Psoas muscle (tissue), 8 donors: ENCODE measurements around the gene FLT3LG. TPM values are rescaled to one million over a fixed set of nuclear protein-coding genes. Genes with fewer than 3 reads are reported as not detected.

ENCODE experiments used
- ATAC-seq, 4 donors: fragments of 200-7000 bp; cut with Tn5 transposase; one replicate each; pipeline ENCODE4 v1.9.1; 2020; ENCODE audit warnings: moderate library complexity in 3 of 4, mild to moderate bottlenecking in 2 of 4
- DNase-seq, 2 donors: peaks; one replicate each; pipeline ENCODE4 v3.0.0-alpha.2; 2020
- H3K27ac ChIP-seq: fragments of 200-600 bp; one replicate; pipeline ENCODE4 v1.8.0; 2022
- H3K27me3 ChIP-seq, 3 donors: fragments of 200-600 bp in 1 of 3; one replicate each; pipeline versions ENCODE4 v1.6.1 to v1.8.0; 2013 to 2022; ENCODE audit warnings: low read length in 2 of 3, mild to moderate bottlenecking in 2 of 3, moderate library complexity in 1 of 3; ENCODE audit not compliant: insufficient read depth in 3 of 3
- H3K36me3 ChIP-seq, 2 donors: fragments of 200-600 bp in 1 of 2; one replicate each; pipeline versions ENCODE4 v1.6.1 to v1.8.0; 2013 to 2022; ENCODE audit warnings: low read depth in 1 of 2, mild to moderate bottlenecking in 1 of 2, moderate library complexity in 1 of 2; ENCODE audit not compliant: insufficient read depth in 1 of 2
- H3K4me1 ChIP-seq: fragments of 200-600 bp; one replicate; pipeline ENCODE4 v1.8.0; 2022
- H3K4me3 ChIP-seq: fragments of 200-600 bp; one replicate; pipeline ENCODE4 v1.8.0; 2022; ENCODE audit warnings: mild to moderate bottlenecking
- H3K9me3 ChIP-seq: fragments of 200-600 bp; one replicate; pipeline ENCODE4 v1.8.0; 2022
- WGBS, 3 donors: extraction: QIAGEN DNeasy Blood & Tissue Kit; methylation state at CpG; one replicate each; pipeline versions ENCODE4 v1.1.6 to v1.1.7; 2013; 5-methylcytosine and 5-hydroxymethylcytosine counted together
- intact Hi-C, 2 donors: fragments of 100-400 bp; cut with DNase I; formaldehyde crosslinking; loops; one replicate each; pipeline versions ENCODE4 v1.11.0 to v1.14.2; 2022
- polyA plus RNA-seq, 3 donors: library from polyadenylated mRNA; stranded (reverse); fragments of 200-250 nt; gene quantifications; one replicate each; pipeline ENCODE4 v1.2.3, GENCODE V29; 2013
- total RNA-seq, 4 donors: library from RNA; stranded (reverse); fragmentation: NEBNext Ultra II Directional in 2 of 4; extraction: Animal tissue kit (Norgen Biotek cat#: 25700) in 2 of 4; gene quantifications; one replicate each; pipeline versions ENCODE4 v1.2.1 to v1.2.4, GENCODE V29; 2021 to 2023
- TF ChIP-seq, protein P1 (sequence below): fragments of 200-600 bp; IDR thresholded peaks from one replicate; pipeline ENCODE4 v1.8.0; 2022; ENCODE audit warnings: antibody characterized with exemption
- donor health status: healthy with polysubstance abuse.
- donor health status: DM: no; HTN: no; CAD: no; lungs with moderate emphysema.
- donor health status: Bipolar disorder and iron deficiency.
- donor health status: healthy.
- donor health status: DM: yes; HTN: yes; CAD: no.
- donor health status: DM: no; HTN: no; CAD: no.
- donor health status: DM: no; HTN: no; CAD: no.
- donor health status: DM: yes; HTN: yes; CAD: no.

The FLT3LG gene
- total and polyA plus RNA-seq, 7 donors: 1.9 to 4.5 (median 2.9) TPM

DNA sequence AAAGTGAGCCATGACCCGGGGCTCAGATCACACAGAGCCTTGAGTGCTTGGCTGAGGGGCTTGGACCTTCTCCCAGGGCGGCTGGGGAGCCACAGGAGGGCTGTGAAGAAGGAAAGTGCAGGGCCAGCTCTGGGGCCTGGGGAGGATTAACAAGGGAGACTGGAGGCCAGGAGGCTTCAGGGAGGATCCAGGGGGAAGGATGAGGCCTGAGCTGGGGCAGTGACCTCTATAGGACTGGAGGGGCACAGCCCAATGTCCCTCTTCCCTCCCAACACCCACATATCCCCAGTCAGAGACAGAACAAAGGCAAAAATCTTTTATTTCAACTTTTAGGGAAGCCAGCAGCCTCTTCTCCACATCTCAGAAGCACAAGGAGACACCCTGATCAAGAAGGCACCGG, 28.0 kb upstream of the FLT3LG start:
- H3K9me3 ChIP-seq: no peaks in the 10 kb centered on the region
- TF ChIP-seq, protein P1, sequence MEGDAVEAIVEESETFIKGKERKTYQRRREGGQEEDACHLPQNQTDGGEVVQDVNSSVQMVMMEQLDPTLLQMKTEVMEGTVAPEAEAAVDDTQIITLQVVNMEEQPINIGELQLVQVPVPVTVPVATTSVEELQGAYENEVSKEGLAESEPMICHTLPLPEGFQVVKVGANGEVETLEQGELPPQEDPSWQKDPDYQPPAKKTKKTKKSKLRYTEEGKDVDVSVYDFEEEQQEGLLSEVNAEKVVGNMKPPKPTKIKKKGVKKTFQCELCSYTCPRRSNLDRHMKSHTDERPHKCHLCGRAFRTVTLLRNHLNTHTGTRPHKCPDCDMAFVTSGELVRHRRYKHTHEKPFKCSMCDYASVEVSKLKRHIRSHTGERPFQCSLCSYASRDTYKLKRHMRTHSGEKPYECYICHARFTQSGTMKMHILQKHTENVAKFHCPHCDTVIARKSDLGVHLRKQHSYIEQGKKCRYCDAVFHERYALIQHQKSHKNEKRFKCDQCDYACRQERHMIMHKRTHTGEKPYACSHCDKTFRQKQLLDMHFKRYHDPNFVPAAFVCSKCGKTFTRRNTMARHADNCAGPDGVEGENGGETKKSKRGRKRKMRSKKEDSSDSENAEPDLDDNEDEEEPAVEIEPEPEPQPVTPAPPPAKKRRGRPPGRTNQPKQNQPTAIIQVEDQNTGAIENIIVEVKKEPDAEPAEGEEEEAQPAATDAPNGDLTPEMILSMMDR: no peak
- no peak for ATAC-seq
- no peak overlapping the region for H3K27ac ChIP-seq
- no peak for DNase-seq
- peaks cover 0 to 11% (median 4%) of the 10 kb centered on the region in 3 donors for H3K27me3 ChIP-seq
- H3K4me1 ChIP-seq: peaks cover 14% of the 10 kb centered on the region
- peaks cover 0 to 35% of the 10 kb centered on the region in 2 donors for H3K36me3 ChIP-seq
- WGBS, 3 donors: 66 to 79% (median 76%) methylated on average over 3 of the region's 3 CpGs
- H3K4me3 ChIP-seq: no peak overlapping the region
- intact Hi-C loops: no loop called here

DNA sequence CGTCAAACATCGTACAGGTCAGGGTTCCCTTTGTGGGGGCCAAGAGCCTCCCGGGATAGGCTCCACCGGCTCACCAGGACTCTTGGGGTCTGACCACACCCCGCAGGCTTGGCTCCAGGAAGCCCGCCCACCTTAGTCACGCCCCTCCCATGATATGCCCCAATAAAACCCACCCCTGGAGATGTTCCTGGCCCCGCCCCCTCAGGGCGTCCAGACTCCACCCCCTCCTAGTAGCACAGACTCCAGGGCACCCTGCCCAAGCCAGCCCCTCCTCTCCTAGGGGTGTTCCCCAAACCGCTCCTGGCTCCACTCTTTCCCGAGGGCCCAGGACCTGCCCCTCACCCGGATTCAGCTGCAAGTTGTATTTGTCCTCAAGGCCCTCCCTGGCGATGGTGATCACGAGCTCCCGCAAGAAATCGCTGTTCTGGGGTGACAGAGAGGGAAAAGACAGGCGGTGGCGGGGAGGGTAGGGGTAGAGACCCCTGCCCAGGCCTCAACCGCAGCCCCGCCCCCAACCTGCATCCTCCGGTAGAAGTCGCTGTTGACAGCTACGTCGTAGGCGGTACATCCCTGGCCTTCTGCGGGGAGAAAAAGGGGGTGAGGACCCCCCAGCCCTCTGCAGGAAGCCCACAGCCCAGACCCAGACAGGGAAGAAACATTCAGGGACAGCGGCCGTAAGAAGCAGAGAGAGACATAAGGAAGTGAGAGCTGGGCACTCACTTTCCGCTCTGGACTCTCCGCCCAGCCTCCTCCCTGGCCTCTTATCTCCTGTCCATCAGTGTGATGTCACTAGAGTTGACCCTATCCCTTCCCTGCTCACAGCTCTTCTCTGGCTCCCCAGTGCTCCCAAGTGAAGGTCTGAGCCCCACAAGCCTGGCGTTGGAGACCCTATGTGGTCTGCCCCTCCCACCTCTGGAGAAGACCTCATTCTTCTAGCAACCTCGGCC, 26.3 kb upstream of the FLT3LG start:
- no peak overlapping the region for H3K27ac ChIP-seq
- DNase-seq (peak; percentile 60 to 88), ATAC-seq (no peak)
- no peak overlapping the region for H3K4me3 ChIP-seq
- intact Hi-C loops: no loop called here
- no peaks in the 10 kb centered on the region for H3K27me3 ChIP-seq
- H3K9me3 ChIP-seq: no peaks in the 10 kb centered on the region
- peaks cover 14% of the 10 kb centered on the region for H3K4me1 ChIP-seq
- 66 to 73% (median 71%) methylated on average over 32 of the region's 32 CpGs for WGBS, 3 donors
- TF ChIP-seq, protein P1: no peak
- H3K36me3 ChIP-seq: peaks cover 0 to 35% of the 10 kb centered on the region in 2 donors

DNA sequence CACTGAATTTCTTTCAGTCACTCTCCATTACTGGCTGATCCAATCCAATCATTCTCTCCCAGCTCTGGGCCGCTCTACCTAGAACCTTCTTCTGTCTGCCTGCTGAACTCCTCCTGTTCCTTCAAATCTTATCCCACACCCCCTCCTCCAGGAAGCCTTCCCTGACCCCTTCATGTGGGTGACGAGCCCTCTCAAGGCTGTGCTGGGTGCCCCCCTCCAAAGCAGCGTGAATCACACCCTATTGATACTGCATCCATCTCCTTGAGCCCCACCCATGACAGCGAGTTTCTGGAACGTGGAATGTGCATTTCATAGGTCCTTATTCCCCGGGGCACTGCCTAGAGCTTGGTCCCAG, 25.6 kb upstream of the FLT3LG start:
- DNase-seq (no peak), ATAC-seq (no peak)
- no peak overlapping the region for H3K4me3 ChIP-seq
- TF ChIP-seq, protein P1: no peak
- no peak overlapping the region for H3K27ac ChIP-seq
- H3K36me3 ChIP-seq: peaks cover 0 to 35% of the 10 kb centered on the region in 2 donors
- intact Hi-C loops: no loop called here
- H3K4me1 ChIP-seq: peaks cover 14% of the 10 kb centered on the region
- H3K27me3 ChIP-seq: no peaks in the 10 kb centered on the region
- H3K9me3 ChIP-seq: no peaks in the 10 kb centered on the region
- 90 to 94% (median 91%) methylated on average over 6 of the region's 6 CpGs for WGBS, 3 donors

DNA sequence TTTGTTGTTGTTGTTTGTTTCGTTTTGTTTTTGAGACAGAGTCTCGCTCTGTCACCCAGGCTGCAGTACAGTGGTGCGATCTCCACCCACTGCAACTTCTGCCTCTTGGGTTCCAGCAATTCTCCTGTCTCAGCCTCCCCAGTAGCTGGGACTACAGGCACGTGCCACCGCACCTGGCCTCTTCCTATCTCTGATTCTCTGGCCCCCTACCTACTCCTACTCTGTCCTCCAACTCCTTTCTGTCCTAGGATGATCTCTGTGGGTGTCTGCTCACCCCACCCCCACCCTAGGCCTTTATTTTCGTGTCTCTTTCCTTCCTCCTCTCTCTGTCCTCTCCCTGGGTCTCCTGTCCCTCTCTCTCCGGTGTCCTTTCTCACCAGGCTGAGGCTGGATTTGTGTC, 23.6 kb upstream of the FLT3LG start:
- peaks cover 18% of the 10 kb centered on the region for H3K4me1 ChIP-seq
- peak overlapping the region; percentile 36 for H3K27ac ChIP-seq
- DNase-seq (no peak), ATAC-seq (no peak)
- H3K9me3 ChIP-seq: no peaks in the 10 kb centered on the region
- H3K4me3 ChIP-seq: peak overlapping the region; percentile 93
- TF ChIP-seq, protein P1: no peak
- peaks cover 0 to 35% of the 10 kb centered on the region in 2 donors for H3K36me3 ChIP-seq
- intact Hi-C loops: loop anchor here in 1 of 2 donors (5.0 kb wide), 1 partner anchor 192 kb away; the partner anchor contains the start of genes RRAS and SCAF1
- 80 to 83% (median 82%) methylated on average over 7 of the region's 7 CpGs for WGBS, 3 donors
- H3K27me3 ChIP-seq: no peaks in the 10 kb centered on the region
